ENCODE measurements around the gene TNFRSF11A.

The TNFRSF11A gene

GRCh38 chr18:62420513-62421209, 95.6 kb downstream of the TNFRSF11A start:
- DNase-seq = peak; percentile 69

GRCh38 chr18:62425465-62426190, 100.5 kb downstream of the TNFRSF11A start:
- DNase-seq = peak; percentile 56

- no peak for DNase-seq
These were observed 101.0 kb downstream of the TNFRSF11A start for GRCh38 chr18:62426191-62426488.

- no peak for DNase-seq
These were observed 107.1 kb downstream of the TNFRSF11A start for GRCh38 chr18:62432176-62432575.

GRCh38 chr18:62434798-62435197, 109.7 kb downstream of the TNFRSF11A start:
- DNase-seq = no peak

GRCh38 chr18:62435435-62436031, 110.4 kb downstream of the TNFRSF11A start:
- no peak for DNase-seq

- no peak for DNase-seq
These were observed 111.6 kb downstream of the TNFRSF11A start for GRCh38 chr18:62436636-62437234.

GRCh38 chr18:62437235-62438017, 112.3 kb downstream of the TNFRSF11A start:
- DNase-seq = no peak

- no peak for DNase-seq
These were observed 112.9 kb downstream of the TNFRSF11A start for GRCh38 chr18:62438018-62438329.

GRCh38 chr18:62438402-62438801, 113.3 kb downstream of the TNFRSF11A start:
- no peak for DNase-seq

- no peak for DNase-seq
These were observed 113.8 kb downstream of the TNFRSF11A start for GRCh38 chr18:62438866-62439265.

Data from stimulated activated CD8-positive, alpha-beta memory T cell treated with anti-CD3 and anti-CD28 coated beads, Interleukin-4, amount 100 ng/mL, for 48 hours (primary cell).